GM18907 (cell line): ENCODE results near the gene TMEM132A.

Experiments
- ATAC-seq: cut with Tn5 transposase; IDR thresholded peaks from one replicate; pipeline ENCODE4 v1.9.1; 2021; ENCODE audit warnings: mild to moderate bottlenecking, moderate library complexity; ENCODE audit not compliant: unreplicated experiment

Gene TMEM132A

GRCh38 chr11:60936467-60937143, 12.3 kb downstream of the TMEM132A start:
- ATAC-seq = no peak

GRCh38 chr11:60937144-60937527, 12.9 kb downstream of the TMEM132A start:
- no peak for ATAC-seq

- no peak for ATAC-seq
Measured at GRCh38 chr11:60937811-60938210, 13.6 kb downstream of the TMEM132A start.

GRCh38 chr11:60938500-60938899, 14.2 kb downstream of the TMEM132A start:
- no peak for ATAC-seq

- ATAC-seq = no peak
Measured at GRCh38 chr11:60939301-60939700, 15.0 kb downstream of the TMEM132A start.

- no peak for ATAC-seq
Measured at GRCh38 chr11:60939855-60940254, 15.6 kb downstream of the TMEM132A start.

- no peak for ATAC-seq
Measured at GRCh38 chr11:60941371-60942119, 17.3 kb downstream of the TMEM132A start.

GRCh38 chr11:60942219-60942618, 18.0 kb downstream of the TMEM132A start:
- ATAC-seq = no peak

GRCh38 chr11:60942970-60943565, 18.8 kb downstream of the TMEM132A start:
- no peak for ATAC-seq

- no peak for ATAC-seq
Measured at GRCh38 chr11:60944490-60945294, 20.4 kb downstream of the TMEM132A start.

GRCh38 chr11:60945295-60945667, 21.0 kb downstream of the TMEM132A start:
- ATAC-seq = no peak

- no peak for ATAC-seq
Measured at GRCh38 chr11:60946601-60947264, 22.5 kb downstream of the TMEM132A start.

GRCh38 chr11:60947700-60948099, 23.4 kb downstream of the TMEM132A start:
- no peak for ATAC-seq

GRCh38 chr11:60948250-60948649, 24.0 kb downstream of the TMEM132A start:
- no peak for ATAC-seq

- no peak for ATAC-seq
Measured at GRCh38 chr11:60950024-60950423, 25.8 kb downstream of the TMEM132A start.

GRCh38 chr11:60950933-60951605, 26.8 kb downstream of the TMEM132A start:
- no peak for ATAC-seq

- ATAC-seq = no peak
Measured at GRCh38 chr11:60951606-60951903, 27.3 kb downstream of the TMEM132A start.

- peak; percentile 68 for ATAC-seq
Measured at GRCh38 chr11:60951904-60952741, 27.9 kb downstream of the TMEM132A start, which contains the start of gene SLC15A3. TSS of gene SLC15A3 (minus strand) at chr11:60952176. CDS start at chr11:60951551, 625 bp downstream.

GRCh38 chr11:60952742-60953170, 28.5 kb downstream of the TMEM132A start:
- ATAC-seq = no peak
